Measurements from ENCODE around the gene FXN.

- TF ChIP-seq POLR2A (IDR thresholded peaks at IDR 0.05) (no peak), CTCF (IDR thresholded peaks at IDR 0.05) (no peak)
Observed at GRCh38 chr9:69047371-69047770, 11.8 kb downstream of the FXN start.
